Lower lobe of right lung (tissue), 2 donors: ENCODE data around the gene CLPSL1. TPM values are rescaled to one million over a fixed set of nuclear protein-coding genes. Genes with fewer than 3 reads are reported as not detected.

ENCODE experiments used
- ATAC-seq, 2 donors: fragments of 200-7000 bp; cut with Tn5 transposase; one replicate each; pipeline ENCODE4 v1.9.1; 2020 to 2022; ENCODE audit warnings: mild to moderate bottlenecking in 2 of 2, moderate library complexity in 2 of 2
- DNase-seq: peaks from one replicate; pipeline ENCODE4 v3.0.0-alpha.2; 2020
- H3K27ac ChIP-seq: fragments of 200-600 bp; one replicate; pipeline ENCODE4 v1.8.0; 2022
- H3K27me3 ChIP-seq: fragments of 200-600 bp; one replicate; pipeline ENCODE4 v1.8.0; 2022; ENCODE audit warnings: low read depth
- H3K36me3 ChIP-seq: fragments of 200-600 bp; one replicate; pipeline ENCODE4 v1.8.0; 2022; ENCODE audit warnings: mild to moderate bottlenecking
- H3K4me1 ChIP-seq: fragments of 200-600 bp; one replicate; pipeline ENCODE4 v1.8.0; 2022
- H3K4me3 ChIP-seq: fragments of 200-600 bp; one replicate; pipeline ENCODE4 v1.8.0; 2022; ENCODE audit warnings: mild to moderate bottlenecking
- H3K9me3 ChIP-seq: fragments of 200-600 bp; one replicate; pipeline ENCODE4 v1.8.0; 2022
- intact Hi-C: fragments of 100-400 bp; cut with DNase I; formaldehyde crosslinking; loops from one replicate; pipeline ENCODE4 v1.11.0; 2022
- total RNA-seq: library from RNA; stranded (reverse); fragmentation: NEBNext Ultra II Directional; extraction: Animal tissue kit (Norgen Biotek cat#: 25700); gene quantifications from one replicate; pipeline ENCODE4 v1.2.1, GENCODE V29; 2021
- TF ChIP-seq, protein P1 (sequence below): fragments of 200-600 bp; IDR thresholded peaks from one replicate; pipeline ENCODE4 v1.8.0; 2022; ENCODE audit warnings: antibody characterized with exemption, mild to moderate bottlenecking
- donor health status: DM: no; HTN: yes; CAD: no; lungs with severe emphysema.

The CLPSL1 gene
- total RNA-seq, 1 donor from 2014 or later: not detected

DNA sequence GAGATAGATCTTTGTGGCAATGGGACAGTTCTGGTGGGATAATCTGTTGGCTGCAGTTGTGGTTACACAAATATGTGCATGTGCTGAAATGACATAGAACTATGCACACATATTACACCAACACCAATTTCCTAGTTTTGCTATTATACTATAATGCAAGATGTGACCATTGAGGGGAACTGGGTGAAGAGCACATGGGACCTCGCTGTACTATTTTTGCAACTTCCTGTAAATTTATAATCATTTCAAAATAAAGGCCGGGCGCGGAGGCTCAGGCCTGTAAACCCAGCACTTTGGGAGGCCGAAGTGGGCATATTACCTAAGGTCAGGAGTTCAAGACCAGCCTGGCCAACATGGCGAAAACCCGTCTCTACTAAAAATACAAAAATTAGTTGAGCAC is 35.3 kb upstream of the CLPSL1 start:
- DNase-seq (no peak), ATAC-seq (peak; percentile 55 to 62)
- Histone ChIP-seq H3K4me3 (no peak overlapping the region), H3K36me3 (no peaks in the 10 kb centered on the region), H3K4me1 (peaks cover under 1% of the 10 kb centered on the region), H3K27me3 (no peaks in the 10 kb centered on the region), H3K27ac (no peak overlapping the region), H3K9me3 (peaks cover 4% of the 10 kb centered on the region)
- intact Hi-C loops: no loop called here
- TF ChIP-seq, protein P1, sequence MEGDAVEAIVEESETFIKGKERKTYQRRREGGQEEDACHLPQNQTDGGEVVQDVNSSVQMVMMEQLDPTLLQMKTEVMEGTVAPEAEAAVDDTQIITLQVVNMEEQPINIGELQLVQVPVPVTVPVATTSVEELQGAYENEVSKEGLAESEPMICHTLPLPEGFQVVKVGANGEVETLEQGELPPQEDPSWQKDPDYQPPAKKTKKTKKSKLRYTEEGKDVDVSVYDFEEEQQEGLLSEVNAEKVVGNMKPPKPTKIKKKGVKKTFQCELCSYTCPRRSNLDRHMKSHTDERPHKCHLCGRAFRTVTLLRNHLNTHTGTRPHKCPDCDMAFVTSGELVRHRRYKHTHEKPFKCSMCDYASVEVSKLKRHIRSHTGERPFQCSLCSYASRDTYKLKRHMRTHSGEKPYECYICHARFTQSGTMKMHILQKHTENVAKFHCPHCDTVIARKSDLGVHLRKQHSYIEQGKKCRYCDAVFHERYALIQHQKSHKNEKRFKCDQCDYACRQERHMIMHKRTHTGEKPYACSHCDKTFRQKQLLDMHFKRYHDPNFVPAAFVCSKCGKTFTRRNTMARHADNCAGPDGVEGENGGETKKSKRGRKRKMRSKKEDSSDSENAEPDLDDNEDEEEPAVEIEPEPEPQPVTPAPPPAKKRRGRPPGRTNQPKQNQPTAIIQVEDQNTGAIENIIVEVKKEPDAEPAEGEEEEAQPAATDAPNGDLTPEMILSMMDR: no peak

DNA sequence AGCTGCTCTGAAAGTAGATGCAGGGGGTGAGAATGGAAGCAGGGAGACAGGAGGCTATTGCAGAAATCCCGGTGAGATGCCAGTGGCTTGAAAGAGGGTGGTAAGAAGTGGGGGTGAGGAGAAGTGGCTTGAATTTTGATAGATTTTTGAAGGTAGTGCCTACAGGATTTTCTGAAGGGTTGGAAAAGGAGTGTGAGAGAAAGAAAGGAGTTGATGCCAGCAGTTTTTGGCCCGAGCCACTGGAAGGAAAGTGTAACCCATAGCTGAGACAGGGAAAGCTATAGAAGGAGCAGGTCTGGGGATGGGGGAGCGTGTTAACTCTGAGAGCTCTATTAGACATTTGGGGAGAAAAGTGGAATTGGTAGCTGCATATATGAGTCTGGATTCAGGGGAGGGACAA is 34.3 kb upstream of the CLPSL1 start:
- H3K9me3 ChIP-seq: peaks cover 4% of the 10 kb centered on the region
- no peaks in the 10 kb centered on the region for H3K4me1 ChIP-seq
- no peaks in the 10 kb centered on the region for H3K36me3 ChIP-seq
- intact Hi-C loops: no loop called here
- no peak overlapping the region for H3K4me3 ChIP-seq
- ATAC-seq (no peak), DNase-seq (no peak)
- TF ChIP-seq, protein P1: no peak
- no peaks in the 10 kb centered on the region for H3K27me3 ChIP-seq
- H3K27ac ChIP-seq: no peak overlapping the region

DNA sequence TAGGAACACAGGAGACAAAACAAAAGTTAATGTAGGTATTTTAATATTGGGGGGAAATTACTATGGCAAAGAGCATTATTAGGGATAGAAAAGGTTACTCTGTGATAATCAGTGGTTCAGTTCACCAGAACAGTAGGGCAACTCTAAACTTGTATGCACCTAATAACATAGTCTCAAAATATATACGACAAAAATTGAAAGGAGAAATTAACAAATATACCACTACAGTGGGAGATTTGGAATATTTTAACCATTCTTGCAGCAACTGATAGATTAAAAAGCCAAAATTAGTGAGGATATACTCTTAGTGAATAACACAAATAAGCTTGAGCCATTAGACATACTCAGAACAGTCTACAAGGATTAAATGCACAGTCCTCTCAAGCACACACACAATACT is 32.9 kb upstream of the CLPSL1 start:
- DNase-seq: no peak
- no peak for ATAC-seq
- TF ChIP-seq, protein P1: no peak
- Histone ChIP-seq H3K27ac (no peak overlapping the region), H3K4me1 (no peaks in the 10 kb centered on the region), H3K27me3 (no peaks in the 10 kb centered on the region), H3K4me3 (no peak overlapping the region), H3K36me3 (no peaks in the 10 kb centered on the region), H3K9me3 (peaks cover 4% of the 10 kb centered on the region)
- intact Hi-C loops: no loop called here

DNA sequence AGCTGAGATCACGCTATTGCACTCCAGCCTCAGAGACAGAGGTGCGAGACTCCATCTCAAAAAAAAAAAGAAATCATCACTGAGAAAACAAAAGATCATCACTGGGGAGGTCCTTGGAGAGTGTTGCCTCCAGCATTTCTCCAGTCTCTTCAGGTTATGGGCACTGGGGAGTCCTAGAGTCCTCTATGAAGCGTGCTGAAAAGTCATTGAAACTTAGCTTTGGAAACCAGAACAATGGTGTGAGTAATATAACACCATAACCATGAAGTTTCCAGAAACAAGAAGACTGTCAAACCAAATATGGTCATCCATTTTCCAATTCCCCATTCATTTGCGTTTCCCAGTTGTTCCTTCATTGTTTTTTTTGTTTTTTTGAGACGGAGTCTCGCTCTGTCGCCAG is 30.3 kb upstream of the CLPSL1 start:
- DNase-seq (no peak), ATAC-seq (no peak)
- TF ChIP-seq, protein P1: no peak
- Histone ChIP-seq H3K36me3 (no peaks in the 10 kb centered on the region), H3K4me3 (no peak overlapping the region), H3K9me3 (peaks cover 4% of the 10 kb centered on the region), H3K4me1 (no peaks in the 10 kb centered on the region), H3K27ac (no peak overlapping the region), H3K27me3 (no peaks in the 10 kb centered on the region)
- intact Hi-C loops: no loop called here

DNA sequence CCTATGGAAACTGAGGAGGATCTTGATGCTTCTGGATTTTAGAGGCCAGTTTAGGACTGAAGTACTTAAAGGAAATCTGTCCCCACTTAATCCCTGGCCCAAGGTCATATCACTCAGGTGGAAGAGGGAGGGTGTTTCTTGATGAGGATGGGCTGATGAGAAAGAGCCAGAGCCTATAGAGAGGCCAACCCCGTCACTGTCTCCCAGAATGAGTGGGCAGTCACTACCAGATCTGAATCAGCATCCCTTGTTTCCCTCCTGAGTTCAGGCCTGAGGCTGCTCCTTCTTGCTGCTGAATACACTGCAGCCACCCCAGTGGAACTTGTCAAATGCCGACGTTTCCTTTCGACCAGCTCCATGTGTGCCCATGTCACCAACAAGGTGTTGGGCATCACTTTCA is 29.2 kb upstream of the CLPSL1 start:
- H3K27ac ChIP-seq: no peak overlapping the region
- TF ChIP-seq, protein P1: no peak
- no peak for DNase-seq
- H3K4me1 ChIP-seq: no peaks in the 10 kb centered on the region
- no peak for ATAC-seq
- intact Hi-C loops: no loop called here
- H3K4me3 ChIP-seq: no peak overlapping the region
- no peaks in the 10 kb centered on the region for H3K36me3 ChIP-seq
- no peaks in the 10 kb centered on the region for H3K27me3 ChIP-seq
- peaks cover 4% of the 10 kb centered on the region for H3K9me3 ChIP-seq

DNA sequence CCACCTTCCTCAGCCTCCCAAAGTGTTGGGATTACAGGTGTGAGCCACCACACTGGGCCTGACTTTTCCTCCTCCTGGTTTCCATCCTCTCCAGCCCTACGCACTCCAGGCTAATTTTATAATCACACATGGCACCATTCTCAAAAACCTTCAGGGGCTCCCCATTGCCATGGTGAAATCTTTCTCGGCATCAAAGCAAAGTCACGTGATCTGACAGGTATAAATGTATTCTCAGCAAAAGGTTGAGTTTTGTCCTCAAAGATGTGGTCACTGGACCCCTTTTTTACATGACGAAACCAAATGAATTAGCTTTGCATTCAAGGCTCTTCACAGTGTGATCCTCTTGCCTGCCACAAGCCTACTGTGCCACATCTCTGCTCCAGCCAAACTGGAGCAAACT is 28.5 kb upstream of the CLPSL1 start:
- DNase-seq (no peak), ATAC-seq (no peak)
- peaks cover 4% of the 10 kb centered on the region for H3K9me3 ChIP-seq
- no peak overlapping the region for H3K27ac ChIP-seq
- H3K27me3 ChIP-seq: no peaks in the 10 kb centered on the region
- H3K36me3 ChIP-seq: no peaks in the 10 kb centered on the region
- H3K4me1 ChIP-seq: no peaks in the 10 kb centered on the region
- TF ChIP-seq, protein P1: no peak
- H3K4me3 ChIP-seq: no peak overlapping the region
- intact Hi-C loops: no loop called here
